Activated T-cell treated with anti-CD3 and anti-CD28 coated beads for 24 hours (primary cell): ENCODE measurements around the gene NKX2-2.
A peak's percentile ranks its signal among the peaks of the same experiment; 100 is the strongest.

Experiments
- DNase-seq: peaks from one replicate; pipeline ENCODE4 v3.0.0-alpha.2; 2020; ENCODE audit warnings: low read depth

Gene NKX2-2

DNA sequence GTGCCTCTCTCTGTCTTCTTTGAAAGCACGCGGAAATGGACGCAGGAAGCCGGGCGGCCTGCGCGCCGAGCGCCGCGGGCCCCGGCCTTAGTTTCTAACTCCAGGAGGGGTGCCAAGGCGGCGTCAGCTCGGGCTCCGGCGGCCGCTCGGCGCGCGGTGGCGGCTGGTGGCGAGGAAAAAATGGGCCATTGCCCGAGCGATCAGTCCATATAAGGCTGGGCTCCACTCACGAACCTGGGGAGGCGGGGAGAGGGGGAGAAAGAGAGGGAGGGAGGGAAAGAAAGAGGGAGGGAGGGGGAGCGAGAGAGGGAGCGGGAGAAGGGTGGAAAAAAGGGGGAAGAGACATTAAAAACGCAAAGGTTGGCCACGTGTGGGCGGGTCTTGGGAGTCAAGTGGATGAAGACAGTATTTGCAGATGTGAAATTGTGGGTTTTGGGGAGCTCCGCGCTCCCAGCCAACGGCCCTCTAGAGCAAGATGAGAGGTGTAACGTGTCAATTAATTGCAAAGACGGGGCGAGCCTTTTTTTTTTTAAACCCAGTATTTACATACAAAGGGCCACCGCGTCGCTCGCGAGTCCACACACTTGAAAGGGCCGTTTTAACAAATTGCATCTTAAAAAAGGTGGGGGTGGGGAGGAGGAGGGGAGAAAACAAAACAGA, at the start of gene NKX2-2:
NKX2-2 (minus strand) TSS at position 184 of the 660 bp plus-strand sequence. CDS start 395 bp downstream, outside the sequence.
- DNase-seq: no peak

DNA sequence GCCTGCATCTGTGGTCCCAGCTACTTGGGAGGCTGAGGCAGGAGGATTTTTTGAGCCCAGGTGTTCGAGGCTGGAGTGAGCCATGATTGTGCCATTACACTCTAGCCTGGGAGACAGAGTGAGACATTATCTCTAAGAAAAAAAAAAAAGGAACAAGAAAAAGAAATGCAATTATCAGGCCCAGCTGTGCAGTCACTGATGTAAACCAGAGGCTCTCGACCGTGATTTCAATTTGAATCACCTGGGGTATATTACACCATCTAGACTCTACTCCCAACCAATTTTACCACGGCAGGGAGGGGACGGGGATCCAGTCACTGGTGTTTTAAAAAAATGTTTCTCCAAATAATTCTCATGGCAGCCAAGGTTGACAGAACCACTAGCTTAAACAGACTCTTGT, 48.8 kb upstream of the NKX2-2 start:
- no peak for DNase-seq

DNA sequence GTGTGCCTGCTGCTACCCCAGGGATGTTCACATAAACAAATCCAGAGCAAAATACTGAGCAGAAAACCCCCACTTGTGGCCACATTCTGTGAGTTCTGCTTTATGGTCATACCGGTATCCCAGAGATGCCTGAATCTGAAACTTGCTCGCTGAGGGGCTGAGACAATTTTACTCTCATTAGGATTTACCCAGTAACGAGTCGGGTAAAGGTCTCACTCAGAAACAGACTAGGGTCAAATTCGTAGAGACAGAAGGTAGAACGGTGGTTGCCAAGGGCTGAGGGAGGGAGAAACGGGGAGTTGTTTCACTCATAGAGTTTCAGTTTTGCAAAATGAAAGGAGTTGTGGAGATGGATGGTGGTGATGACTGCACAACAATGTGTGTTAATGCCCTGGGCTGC, 45.4 kb upstream of the NKX2-2 start:
- no peak for DNase-seq

DNA sequence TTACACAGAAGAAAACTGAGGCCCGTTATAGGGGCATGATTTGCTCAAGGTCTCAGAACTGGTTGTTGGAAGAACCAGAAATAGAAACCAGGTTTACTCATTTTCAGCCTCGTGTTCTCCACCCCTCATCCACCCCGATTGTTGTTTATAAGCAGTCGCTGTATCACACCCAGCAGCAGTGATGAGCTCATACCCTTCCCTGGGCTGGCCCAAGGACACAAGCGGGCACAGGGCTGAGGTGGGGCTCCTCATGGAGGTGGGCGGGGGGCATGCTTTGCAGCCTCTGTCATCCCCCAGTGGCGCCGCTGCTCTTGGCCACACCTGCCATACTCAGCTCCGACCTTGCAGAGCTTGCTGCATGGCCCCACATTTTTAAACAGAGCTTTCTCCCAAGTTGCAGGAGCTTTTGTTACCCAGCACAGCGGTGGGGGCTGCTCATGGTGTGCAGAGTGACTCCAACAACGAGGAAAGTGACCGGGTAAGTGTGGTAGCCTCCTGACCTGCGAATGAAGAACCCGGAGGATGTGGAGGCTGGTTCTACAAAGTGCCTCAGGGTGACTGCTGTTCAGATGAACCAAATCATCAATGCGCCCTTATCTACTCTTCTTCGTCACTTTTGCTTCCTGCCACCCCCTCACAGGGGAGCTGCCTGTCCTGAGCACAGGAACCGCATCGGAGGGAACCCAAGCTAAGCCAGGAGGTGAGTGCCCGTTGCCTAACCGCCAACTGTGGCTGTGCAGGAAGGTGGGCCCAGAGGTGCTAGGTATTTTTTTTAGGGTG, 43.6 kb upstream of the NKX2-2 start:
- DNase-seq: peak; percentile 23

DNA sequence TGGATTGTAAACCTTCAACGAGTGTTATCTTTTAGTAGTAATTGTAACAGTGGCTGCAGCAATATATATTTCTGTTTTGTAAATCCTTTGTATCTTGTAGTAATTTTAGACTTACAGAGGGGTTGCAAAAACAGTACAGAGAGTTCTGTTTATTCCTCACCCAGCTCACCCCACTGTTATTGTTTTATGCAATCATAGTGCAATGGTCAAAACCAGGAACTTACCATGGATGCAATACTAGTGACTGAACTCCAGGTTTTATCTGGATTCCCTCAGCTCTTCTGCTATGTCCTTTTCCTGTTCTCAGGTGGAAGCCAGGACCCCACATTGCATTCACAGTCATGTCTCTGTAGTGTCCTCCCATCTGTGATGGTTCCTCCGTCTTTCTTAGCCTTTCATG, 42.5 kb upstream of the NKX2-2 start:
- no peak for DNase-seq

DNA sequence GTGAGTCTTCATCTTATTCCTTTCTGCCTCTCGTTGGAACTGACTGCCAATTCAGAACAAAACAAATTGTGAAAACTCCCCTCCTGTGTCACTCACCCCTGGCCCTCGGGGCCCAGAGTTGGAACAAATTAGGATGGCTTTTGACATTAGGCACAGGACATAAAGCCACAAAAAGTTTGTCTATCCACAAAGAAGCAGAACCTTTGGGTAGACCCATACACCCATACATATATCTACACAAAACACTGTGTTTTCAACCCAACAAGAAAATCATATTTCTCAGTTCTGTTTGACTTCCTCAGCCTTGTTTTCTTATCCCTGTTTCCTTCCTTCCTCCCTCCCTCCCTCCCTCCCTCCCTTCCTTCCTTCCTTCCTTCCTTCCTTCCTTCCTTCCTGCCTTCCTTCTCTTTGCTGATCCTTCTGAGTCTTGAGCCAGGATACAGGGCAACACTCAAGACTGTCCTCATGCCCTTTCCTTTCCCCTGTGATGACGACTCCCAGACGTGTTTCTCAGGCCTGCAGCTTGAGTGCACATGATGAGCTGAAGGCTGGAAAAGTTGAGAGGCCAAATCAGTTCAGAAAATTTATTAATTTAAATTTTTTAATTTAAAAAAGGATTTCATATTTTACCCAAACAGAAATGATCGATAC, 41.7 kb upstream of the NKX2-2 start:
- no peak for DNase-seq

DNA sequence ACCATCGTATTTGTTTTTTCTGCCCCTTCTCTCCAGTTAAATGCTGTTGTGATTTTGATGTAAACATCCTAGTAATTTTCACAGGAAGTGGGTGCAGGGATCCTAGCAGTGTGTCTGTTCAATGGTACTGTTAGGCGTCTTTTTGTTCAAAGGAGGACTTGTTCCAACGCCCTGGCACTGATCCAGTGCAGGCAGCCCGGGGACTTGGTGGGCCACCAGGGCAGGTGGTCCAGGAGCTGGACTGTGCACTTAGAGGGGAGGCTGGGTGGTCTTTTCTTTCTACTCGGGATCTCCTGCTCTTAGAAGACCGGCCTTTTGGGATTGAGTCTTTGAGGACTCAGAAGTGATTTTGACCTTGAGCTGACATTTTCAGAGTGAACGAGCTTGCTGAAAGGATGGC, 41.1 kb upstream of the NKX2-2 start:
- DNase-seq: no peak

DNA sequence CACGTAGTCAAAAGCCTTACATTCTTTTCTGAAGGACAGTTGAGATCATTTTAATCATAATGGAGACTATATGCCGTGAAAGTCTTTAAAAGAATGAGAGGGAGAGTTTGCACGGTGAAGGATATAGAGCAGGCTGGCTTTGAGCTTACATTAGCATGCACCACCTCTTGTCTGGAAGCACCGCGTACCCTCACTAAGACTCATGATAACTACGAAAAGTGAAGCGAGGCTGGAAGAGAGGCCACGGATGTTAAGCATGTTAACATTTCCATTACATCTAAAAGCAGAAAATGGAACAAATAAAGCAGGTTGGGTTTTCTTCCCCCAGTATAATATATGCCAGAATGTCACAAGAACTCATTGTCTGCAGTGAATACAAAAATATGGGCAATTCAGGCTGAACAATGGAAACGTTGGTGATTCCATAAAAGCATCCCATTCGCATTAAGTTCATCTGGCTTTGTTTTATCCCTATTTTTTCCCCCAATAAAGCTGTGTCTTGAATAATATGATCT, 40.6 kb upstream of the NKX2-2 start:
- DNase-seq: no peak

DNA sequence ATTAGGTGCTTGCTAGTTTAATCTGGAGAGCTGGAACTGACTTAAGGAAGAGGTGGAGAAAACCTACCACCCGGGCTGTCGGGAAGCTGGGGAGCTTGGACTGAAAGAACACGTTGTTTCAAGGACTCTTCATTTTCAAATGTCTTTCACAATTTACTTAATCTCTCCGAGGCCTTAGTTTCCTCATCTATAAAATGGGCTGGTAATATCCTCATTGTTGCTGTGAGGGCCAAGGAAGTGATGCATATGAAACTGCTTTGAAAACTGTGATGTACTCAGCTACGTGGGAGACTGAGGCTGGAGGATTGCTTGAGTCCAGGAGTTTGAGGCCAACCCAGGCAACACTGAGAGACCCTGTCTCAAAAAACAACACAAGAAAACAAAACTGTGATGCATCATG, 36.7 kb upstream of the NKX2-2 start:
- DNase-seq: no peak

DNA sequence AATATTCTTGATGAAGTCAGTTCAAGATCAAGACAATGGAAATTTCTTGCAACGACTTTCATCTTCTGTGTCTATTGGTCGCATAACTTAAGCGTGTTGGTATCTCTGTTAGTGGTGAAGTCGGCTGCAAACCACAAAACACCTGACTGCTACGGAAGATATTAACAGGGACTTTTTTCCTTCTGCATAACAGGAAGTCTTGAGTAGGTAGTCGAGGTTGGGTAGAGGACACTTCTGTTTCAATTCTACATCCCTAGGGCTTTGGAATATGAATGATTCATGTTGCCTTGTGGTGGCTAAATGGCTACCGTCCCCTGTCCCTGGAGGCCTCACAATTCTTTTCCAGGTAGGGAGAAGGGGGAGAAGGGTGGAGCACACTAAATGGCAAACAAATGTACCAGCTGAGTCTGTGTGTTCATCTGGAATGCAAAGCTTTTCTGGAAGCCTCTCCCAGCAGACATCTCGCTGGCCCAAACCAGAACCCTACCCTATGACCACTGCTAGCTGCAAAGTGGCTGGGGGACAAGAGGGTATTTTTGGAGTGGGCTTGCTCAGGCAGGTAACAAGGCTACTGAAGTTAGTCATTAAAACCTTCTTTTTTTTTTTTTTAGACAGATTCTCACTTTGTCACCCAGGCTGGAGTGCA, 34.6 kb upstream of the NKX2-2 start:
- peak; percentile 30 for DNase-seq

DNA sequence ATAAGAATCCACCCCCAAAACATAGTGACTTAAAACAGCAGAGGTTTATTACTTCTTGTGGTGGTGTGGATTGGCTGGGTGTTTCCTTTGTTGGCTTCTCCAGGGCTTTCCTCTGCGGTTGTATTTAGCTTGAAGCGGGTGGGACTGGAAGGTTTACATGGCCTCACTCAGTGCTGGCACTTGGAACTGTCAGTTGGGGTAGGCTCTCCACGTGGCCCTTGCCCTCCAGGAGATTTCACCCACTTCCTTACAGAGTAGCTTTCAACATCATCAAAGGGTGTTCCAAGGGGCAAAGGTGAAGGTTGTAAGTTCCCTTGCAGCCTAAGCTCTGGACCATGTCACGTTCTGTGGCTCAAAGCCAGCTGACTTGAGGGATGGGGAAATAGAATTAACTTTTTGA, 32.5 kb upstream of the NKX2-2 start:
- no peak for DNase-seq

DNA sequence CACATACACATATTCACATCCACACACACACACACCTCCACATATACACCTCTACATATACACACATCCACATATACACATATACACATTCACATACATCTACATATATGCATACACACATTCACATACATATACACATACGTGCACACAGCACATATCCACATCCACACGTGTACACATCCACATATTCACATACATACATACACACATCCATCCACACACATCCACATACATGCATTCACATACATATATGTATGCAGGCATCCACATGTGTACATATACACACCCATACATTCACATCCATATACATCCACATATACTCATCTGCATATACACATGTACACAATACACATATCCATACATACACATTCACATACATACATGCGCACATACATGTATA, 25.6 kb upstream of the NKX2-2 start:
- no peak for DNase-seq

DNA sequence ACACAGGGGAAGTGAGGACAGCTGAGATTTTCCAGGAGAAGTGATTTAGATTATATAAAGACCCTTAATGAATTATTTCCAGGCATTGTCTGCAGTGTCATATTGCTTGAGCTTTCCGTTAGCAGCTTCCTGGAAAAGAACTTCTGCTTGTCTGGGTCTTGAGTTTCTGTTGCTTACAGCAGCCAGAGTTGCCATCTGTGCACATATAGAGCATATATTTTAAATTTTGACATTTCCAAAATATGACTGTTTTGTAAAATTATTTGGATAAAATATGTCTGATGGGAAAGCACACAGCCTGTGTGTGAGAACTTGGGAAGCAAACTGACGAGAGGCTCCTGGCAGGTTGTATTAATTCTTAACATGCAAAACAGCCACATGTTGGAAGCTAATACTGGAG, 21.0 kb upstream of the NKX2-2 start:
- DNase-seq: no peak

DNA sequence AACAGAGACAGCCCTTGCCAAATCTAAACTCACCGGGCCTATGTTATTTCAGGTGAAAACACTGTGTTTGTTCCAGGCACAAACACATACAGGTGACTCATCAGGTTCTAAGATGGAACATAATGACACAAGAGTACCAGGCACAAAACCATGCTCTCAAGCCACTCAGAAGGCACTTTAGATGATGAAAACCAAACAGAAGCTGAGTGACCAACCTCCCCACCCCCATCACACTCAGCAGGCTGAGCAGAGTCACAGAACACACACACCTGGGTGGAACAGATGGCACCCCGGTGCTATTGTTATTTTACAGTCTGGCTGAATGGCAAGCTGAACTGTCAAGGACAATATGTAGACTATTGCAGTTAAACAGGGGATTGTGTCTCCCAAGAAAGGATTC, 20.6 kb upstream of the NKX2-2 start:
- no peak for DNase-seq

DNA sequence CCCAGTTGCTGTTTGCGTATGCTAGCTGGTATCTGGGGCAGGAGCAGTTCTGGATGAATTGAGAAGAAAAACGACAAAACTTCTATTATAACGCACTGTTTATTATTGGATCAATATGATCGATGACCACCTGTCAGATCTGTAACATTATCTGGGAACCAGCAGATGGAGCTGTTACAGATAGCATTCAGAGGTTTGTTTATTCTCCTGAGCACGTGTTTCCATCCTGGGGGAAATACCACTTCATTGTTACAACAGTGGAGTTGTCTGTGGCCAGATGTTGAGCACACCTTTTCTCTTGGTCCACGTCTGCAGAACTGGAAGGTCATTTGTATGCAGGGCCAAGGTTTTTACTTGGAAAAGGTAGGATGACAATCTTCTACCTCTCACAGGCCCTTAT, 16.0 kb upstream of the NKX2-2 start:
- DNase-seq: no peak

DNA sequence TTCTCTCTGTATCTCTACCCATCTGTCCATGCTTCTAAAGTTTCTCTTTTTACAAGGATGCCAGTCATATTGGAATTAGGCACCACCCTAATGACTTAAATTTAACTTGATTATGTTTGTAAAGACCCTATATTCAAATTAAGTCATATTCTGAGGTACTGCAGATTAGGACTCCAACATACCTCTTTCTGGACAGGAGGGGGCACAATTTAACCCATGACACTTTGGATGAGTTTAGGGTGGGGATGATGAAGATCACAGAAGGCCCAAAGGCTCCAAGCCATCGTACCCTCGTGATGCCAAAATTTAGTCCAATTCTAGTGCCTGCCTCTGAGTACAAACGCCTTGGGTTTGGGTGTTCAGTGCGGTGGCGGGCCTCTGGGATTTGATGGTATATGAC, 15.0 kb upstream of the NKX2-2 start:
- no peak for DNase-seq

DNA sequence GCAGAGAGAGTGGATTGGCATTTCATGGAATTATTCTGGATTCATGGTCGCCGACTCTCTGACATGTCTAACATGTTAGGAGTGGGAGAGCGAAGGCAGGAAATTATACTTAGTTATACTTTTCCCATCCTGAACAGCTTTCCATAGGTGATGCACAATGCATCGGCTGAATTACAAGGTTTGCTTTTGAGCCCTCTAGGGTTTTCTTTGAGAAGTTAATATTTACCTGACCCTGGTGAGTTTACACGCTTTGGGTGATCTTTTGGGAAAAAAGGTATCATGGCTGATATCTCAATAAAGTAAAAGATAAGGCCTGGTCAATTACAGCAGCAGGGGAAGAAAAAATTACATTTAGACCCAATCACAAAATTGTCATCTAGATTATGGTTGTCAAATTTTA, 14.0 kb upstream of the NKX2-2 start:
- DNase-seq: no peak

DNA sequence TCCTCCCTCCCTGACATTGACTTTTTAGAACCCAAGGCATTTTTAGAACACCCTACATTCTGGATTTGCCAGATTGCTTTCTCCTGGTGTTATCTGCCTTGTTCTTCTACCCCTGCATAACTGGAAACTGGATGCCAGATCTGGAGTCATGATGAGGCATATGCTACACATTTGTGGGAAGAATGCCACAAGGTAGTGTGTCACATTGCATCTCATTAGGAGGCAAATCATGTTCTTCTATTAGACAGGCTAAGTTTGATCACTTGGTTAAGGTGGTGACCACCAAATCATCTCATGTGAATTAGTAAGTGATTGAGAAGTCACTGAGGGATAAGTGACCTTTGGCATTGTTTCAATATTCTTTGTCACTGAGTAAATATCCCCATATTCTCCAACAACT, 12.9 kb upstream of the NKX2-2 start:
- no peak for DNase-seq

DNA sequence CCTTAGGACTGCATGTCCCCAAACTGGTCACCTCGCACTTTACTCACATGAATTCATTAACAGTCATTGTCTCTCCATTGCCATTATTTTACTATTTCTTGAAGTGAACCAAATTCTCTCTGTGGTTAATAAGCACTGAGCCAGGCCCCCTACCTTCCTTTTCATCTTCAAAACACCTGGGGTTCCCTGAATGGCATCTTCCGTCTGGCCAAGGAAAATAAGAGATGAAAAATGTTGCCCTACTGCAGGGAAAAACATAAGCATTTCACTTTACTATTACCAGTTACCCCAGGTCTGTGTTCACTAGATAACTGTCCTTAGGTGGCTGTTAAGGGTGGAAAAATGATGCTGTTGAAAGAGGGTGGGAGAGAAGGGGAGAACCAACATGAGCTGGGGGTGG, 10.0 kb upstream of the NKX2-2 start:
- DNase-seq: no peak

DNA sequence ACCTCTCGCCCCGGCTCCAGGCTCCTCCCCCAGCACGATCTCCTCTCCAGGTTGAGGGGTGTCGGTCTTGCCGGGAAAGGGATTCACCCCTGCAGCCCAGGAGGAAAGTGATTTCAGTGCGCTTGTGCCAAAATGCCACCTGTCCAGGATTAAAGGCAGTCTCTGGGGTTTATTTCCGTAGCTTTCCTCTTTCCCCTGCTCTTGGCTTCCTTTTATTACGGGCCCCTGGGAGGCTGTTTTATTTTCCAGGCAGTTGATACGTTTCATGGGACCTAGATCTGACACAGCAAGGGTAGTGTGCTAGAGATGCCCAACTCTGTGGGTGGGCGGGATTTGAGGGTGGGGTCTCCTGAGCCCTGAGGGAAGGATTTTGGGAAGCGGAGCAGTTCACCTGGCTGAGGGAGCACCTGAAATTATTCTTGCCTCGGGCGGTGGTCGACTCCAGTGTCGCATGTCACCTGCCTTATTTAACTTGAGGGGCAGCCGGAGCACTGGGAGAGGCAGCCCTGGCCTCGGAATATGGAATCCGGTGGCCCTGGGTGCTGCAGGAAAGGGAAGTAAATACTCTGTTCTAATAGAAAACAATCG, 9.5 kb upstream of the NKX2-2 start:
- no peak for DNase-seq

DNA sequence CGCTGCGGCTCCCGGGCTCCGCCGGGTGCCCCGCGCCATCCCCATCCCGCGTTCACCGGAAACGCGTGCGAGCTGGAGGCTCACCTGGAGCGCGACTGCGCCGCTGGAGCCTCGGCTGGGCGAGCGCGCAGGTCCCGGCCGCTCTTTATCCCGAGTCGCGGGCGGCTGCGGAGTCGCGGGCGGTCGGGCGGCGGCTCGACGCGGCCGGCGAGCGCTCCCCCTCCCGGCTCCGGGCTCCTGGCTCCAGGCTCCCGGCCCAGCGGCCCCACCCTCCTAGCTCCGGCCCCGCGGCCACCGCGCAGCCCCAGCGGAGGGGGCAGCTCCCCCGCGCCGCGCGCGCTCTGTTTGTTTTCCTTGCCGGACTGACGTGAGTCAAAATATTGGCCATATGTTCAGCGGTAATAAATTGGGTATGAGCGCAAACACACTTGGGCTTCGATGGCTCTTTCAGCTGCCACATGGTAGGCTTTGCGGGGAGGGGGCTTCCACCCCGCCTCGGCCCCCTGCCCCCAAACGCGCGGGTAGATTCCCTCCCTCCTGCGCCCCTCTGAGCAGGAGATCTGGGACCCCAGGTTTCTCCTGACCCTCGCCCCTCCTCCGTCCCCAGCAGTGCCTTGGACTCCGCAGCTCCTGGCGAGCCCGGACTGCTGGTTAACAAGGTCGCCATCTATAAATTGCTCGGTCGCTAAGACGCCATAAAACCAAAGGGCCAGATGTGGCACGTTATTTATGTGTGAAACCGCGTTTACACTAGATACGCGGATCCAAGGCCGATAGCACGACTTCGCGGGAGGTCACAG, 8.8 kb upstream of the NKX2-2 start:
- DNase-seq: no peak
